Thoracic aorta (tissue), 2 donors: ENCODE measurements around the gene POLR2A. TPM values are rescaled to one million over a fixed set of nuclear protein-coding genes. Genes with fewer than 3 reads are reported as not detected.

ENCODE experiments used
- ATAC-seq: fragments of 150-250 bp; one replicate; pipeline ENCODE4 v1.8.0; 2017; ENCODE audit warnings: low read depth; ENCODE audit not compliant: insufficient number of reproducible peaks, low FRiP score
- DNase-seq: peaks from one replicate; pipeline ENCODE4 v3.0.0-alpha.2; 2020; ENCODE audit warnings: low spot score
- H3K27ac ChIP-seq, 2 donors: fragments of 200-600 bp; sonication (generic); 1 replicate in 1 of 2; 2 replicates in 1 of 2; pipeline ENCODE4 v1.5.1; 2016; ENCODE audit warnings: mild to moderate bottlenecking in 2 of 2, moderate library complexity in 2 of 2
- H3K27me3 ChIP-seq: fragments of 200-600 bp; sonication (generic); replicated peaks from 2 replicates; pipeline ENCODE4 v1.6.0; 2016; ENCODE audit warnings: mild to moderate bottlenecking; ENCODE audit not compliant: insufficient read depth
- H3K36me3 ChIP-seq: fragments of 200-600 bp; sonication (generic); one replicate; pipeline ENCODE4 v1.5.1; 2016
- H3K4me1 ChIP-seq, 2 donors: fragments of 200-600 bp; sonication (generic); 1 replicate in 1 of 2; 2 replicates in 1 of 2; pipeline versions ENCODE4 v1.5.1 to v1.6.0; 2016; ENCODE audit warnings: low read depth in 2 of 2, mild to moderate bottlenecking in 1 of 2; ENCODE audit not compliant: control insufficient read depth in 1 of 2
- H3K4me3 ChIP-seq: fragments of 200-600 bp; sonication (generic); 2 replicates; pipeline ENCODE4 v1.5.1; 2016; ENCODE audit warnings: mild to moderate bottlenecking
- H3K9me3 ChIP-seq: fragments of 200-600 bp; sonication (generic); 2 replicates; pipeline ENCODE4 v1.5.1; 2016
- total RNA-seq, 2 donors: library from RNA; depleted of rRNA; stranded (reverse); fragments of >200 nt; gene quantifications; one replicate each; pipeline versions ENCODE4 v1.1.0 to v1.2.3, GENCODE V29; 2016
- TF ChIP-seq, protein P1 (sequence below): fragments of 200-600 bp; sonication (generic); IDR thresholded peaks from one replicate; pipeline ENCODE4 v1.5.1; 2019; ENCODE audit warnings: antibody characterized with exemption

Gene POLR2A
- total RNA-seq, 2 donors from 2014 or later, result 77.8 to 151 TPM

DNA sequence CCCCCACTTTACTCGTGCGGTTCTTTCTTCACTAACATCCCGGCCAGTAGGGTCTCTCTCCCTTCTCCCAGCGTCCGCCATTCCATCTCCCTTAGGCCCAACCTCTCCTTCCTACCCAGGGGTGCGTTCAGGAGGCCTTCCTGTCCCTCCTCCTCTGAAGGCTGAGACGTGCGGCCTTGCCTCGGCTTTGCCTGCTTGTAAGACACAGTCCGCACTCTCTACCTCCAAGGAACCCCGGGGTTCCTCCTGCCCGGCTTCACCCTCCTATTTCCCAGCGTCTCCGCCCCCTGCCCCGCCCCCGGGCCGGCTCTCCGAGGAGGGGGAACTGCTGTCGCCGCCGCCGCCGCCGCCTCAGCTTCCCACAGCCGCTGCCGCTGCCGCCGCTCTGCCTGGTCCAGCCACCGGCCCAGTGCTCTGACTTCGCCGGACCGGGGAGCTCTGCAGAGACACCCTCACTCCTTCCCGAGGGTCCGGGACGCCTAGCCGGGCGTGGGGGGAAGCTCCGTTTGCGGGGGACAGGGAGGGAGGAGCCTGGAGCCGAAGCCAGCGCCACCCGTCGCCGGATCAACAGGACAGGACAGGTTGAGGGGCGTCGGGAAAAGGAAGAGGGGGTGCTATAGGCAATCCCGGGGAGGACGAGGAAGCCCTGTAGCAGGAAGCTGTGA, 46.1 kb upstream of the POLR2A start:
- ATAC-seq, result no peak

DNA sequence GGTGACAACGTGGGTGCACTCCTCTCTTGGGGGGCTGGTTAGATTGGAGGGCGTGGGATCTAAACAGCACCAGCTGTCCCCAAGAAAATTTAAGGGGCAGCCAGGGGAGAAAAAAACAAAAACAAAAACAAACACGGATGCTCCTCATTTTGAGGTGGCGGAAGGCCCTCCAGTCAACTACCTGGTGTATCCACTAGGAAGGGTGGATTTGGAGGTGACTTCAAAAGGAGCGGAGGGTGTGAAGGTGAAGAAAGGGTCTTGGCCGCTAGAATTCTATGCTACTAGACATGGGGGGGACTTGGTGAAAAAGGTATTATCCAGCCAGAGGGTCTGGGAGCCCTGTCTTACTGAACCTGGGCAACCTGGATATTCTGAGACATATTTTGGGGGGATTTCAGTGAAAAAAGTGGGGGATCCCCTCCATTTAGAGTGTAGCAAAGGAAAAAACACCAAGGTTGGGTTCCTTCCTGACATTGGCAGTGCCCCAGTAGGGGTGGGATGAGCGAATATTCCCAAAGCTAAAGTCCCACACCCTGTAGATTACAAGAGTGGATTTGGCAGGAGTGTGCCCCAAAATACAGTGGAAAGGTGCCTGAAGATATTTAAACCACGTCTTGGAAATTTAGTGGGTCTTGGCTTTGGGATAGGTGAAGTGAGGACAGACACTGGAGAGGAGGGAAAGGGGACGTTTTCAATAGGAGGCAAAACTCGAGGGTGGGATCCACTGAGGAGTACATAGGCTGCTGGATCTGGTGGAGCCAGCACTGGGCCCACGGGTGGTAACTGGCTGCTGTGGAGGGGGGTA, 45.3 kb upstream of the POLR2A start:
- ATAC-seq, result no peak
- peak overlapping the region in 1 of 2 donors; percentile 38 for H3K27ac ChIP-seq
- H3K9me3 ChIP-seq, result no peaks in the 10 kb centered on the region
- H3K36me3 ChIP-seq, result no peaks in the 10 kb centered on the region
- H3K4me1 ChIP-seq, result peaks cover 25 to 54% of the 10 kb centered on the region in 2 donors
- no peak for DNase-seq
- TF ChIP-seq, protein P1, sequence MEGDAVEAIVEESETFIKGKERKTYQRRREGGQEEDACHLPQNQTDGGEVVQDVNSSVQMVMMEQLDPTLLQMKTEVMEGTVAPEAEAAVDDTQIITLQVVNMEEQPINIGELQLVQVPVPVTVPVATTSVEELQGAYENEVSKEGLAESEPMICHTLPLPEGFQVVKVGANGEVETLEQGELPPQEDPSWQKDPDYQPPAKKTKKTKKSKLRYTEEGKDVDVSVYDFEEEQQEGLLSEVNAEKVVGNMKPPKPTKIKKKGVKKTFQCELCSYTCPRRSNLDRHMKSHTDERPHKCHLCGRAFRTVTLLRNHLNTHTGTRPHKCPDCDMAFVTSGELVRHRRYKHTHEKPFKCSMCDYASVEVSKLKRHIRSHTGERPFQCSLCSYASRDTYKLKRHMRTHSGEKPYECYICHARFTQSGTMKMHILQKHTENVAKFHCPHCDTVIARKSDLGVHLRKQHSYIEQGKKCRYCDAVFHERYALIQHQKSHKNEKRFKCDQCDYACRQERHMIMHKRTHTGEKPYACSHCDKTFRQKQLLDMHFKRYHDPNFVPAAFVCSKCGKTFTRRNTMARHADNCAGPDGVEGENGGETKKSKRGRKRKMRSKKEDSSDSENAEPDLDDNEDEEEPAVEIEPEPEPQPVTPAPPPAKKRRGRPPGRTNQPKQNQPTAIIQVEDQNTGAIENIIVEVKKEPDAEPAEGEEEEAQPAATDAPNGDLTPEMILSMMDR, result no peak
- H3K4me3 ChIP-seq, result peak overlapping the region; percentile 83
- H3K27me3 ChIP-seq, result peaks cover 5% of the 10 kb centered on the region

More for the DNA sequence above, 46.1 kb upstream of the POLR2A start:
- H3K4me1 ChIP-seq, result peaks cover 25 to 53% of the 10 kb centered on the region in 2 donors
- H3K36me3 ChIP-seq, result no peaks in the 10 kb centered on the region
- no peak for DNase-seq
- H3K9me3 ChIP-seq, result no peaks in the 10 kb centered on the region
- TF ChIP-seq, protein P1, result no peak
- no peak overlapping the region for H3K27ac ChIP-seq
- peak overlapping the region; percentile 83 for H3K4me3 ChIP-seq
- H3K27me3 ChIP-seq, result peaks cover 5% of the 10 kb centered on the region

DNA sequence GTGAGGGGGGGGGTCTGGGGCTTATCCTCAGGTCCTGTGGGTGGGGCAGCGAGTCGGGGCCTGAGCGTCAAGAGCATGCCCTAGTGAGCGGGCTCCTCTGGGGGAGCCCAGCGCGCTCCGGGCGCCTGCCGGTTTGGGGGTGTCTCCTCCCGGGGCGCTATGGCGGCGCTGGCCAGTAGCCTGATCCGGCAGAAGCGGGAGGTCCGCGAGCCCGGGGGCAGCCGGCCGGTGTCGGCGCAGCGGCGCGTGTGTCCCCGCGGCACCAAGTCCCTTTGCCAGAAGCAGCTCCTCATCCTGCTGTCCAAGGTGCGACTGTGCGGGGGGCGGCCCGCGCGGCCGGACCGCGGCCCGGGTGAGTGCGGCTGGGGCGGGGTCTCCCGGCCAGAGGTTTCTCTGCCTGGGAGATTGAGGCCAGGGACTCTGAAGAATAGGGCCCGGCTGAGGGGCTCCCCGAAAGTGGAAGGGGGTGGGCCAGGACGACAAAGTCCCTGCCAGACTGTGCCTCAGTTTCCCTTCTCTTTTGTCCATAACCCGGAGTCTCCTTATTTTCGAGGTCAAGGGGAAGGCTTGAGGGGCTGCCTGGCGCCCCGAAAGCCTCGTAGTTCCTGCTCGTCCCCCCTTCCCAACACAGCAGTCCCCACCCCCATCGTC, 44.6 kb upstream of the POLR2A start, which contains the start of gene FGF11:
TSS of gene FGF11 (plus strand) at position 51 of the 651 bp plus-strand sequence. CDS start at position 160, 109 bp downstream.
- ATAC-seq (no peak), DNase-seq (no peak)
- no peaks in the 10 kb centered on the region for H3K9me3 ChIP-seq
- H3K36me3 ChIP-seq, result no peaks in the 10 kb centered on the region
- TF ChIP-seq, protein P1, result no peak
- H3K4me1 ChIP-seq, result peaks cover 27 to 61% of the 10 kb centered on the region in 2 donors
- peak within 1 kb of the TSS; percentile 83 for H3K4me3 ChIP-seq
- peaks cover 5% of the 10 kb centered on the region for H3K27me3 ChIP-seq
- H3K27ac ChIP-seq, result peak within 1 kb of the TSS in 1 of 2 donors; percentile 38

GRCh38 chr17:7440113-7440833, 43.9 kb upstream of the POLR2A start:
- DNase-seq, result no peak
- H3K36me3 ChIP-seq, result no peaks in the 10 kb centered on the region
- ATAC-seq, result no peak
- peaks cover 32 to 66% of the 10 kb centered on the region in 2 donors for H3K4me1 ChIP-seq
- H3K4me3 ChIP-seq, result peak overlapping the region; percentile 63
- TF ChIP-seq, protein P1, result no peak
- no peak overlapping the region for H3K27ac ChIP-seq
- H3K27me3 ChIP-seq, result peaks cover 5% of the 10 kb centered on the region
- H3K9me3 ChIP-seq, result no peaks in the 10 kb centered on the region
